ENCODE results near the gene GALNT9.
A peak's percentile ranks its signal among the peaks of the same experiment; 100 is the strongest.

Gene GALNT9

DNA sequence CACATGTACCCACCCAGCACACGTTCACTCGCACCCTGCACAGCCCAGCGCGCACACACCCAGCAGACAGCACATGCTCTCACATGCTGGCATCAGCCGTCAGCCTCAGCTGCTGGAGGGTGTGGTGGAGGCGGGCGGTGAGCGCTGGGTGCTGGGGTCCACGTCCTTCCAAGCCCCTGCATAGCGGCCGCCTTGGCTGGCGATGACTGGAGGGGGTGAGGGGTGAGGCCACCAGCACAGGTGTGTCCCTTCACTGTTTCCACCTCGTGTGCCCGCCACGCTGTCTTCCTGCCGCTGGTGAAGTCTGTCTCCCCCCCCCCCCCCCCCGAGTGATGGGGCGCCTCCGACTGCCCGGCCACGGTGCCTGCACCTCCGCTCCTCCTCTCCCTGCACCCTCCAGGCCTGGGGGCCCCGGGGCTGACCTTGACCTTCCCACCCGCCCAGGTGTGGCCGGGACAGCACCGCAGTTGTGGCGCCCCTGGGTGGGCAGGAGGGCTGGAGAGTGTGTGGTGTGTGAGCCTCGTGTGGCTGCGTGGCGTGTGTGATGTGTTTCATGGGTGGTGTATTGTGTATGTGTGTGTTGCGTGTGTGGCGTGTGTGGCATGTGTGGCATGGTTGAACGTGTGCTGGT is 147.7 kb downstream of the GALNT9 start:
- DNase-seq (ENCODE audit: low read depth), result no peak

GRCh38 chr12:132180648-132181546 is 148.5 kb downstream of the GALNT9 start:
- DNase-seq (ENCODE audit: low read depth), result no peak

DNA sequence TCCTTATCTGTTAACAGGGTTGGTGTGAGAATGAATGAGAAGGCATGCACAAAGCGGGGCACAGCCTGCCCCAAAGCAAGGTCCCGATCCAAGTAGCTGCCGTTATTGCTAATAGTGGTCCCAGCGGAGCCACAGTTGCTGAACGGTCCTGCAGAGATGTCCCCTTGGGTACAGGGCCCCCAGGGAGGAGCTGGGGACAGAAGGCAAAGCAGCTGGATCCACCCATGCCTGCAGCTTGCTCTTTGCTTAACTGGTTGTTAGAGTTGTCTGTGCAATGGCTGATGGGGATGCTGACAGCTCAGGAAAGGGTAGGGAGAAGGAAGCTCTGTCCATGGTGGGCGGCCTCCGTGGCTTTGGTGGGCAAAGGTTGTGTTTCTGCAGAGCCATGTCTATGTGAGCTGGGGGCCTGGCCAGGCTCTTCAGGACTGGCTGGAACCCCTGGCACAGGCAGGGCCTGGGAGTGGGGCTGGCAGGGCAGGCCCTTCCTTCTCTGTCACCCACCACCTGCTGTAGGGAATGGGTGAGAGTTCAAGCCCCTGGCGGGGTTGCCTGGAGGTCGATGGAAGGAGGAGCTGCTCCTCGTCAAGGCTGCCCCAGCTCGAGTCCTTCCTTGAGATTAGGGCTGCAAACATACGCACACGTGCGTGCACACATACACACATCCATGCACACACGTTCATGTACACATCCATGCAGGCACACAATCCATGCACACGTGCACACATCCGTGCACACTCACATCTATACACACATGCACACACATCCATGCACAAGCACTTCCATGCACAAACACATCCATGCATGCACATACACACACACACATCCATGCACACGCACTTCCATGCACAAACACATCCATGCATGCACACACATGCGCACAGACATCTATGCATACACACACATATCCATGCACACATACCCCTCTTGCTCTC is 149.7 kb downstream of the GALNT9 start:
- no peak for DNase-seq (ENCODE audit: low read depth)

GRCh38 chr12:132178801-132179401 is 150.5 kb downstream of the GALNT9 start:
- no peak for DNase-seq (ENCODE audit: low read depth)

DNA sequence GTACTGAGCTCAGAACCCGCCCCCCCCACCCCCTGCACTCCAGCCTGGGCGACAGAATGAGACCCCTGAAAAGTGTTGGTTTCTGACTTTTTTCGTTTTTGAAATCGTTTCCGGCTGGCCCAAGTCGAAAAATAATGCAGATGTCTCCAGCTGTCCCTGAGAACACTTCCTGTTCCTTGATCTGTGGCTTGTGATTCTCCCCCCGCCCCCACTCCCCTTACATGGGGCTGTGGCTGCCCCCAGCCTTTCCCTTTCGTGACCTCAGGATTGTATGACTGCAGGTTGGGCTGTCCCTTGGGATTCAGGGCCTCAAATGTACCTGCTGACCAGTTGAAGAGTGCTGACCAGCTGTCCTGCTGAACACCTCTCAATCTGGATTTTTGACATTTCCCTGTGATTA is 151.1 kb downstream of the GALNT9 start:
- DNase-seq (ENCODE audit: low read depth), result no peak

- no peak for DNase-seq (ENCODE audit: low read depth)
Measured at GRCh38 chr12:132176920-132177551, 152.4 kb downstream of the GALNT9 start.

DNA sequence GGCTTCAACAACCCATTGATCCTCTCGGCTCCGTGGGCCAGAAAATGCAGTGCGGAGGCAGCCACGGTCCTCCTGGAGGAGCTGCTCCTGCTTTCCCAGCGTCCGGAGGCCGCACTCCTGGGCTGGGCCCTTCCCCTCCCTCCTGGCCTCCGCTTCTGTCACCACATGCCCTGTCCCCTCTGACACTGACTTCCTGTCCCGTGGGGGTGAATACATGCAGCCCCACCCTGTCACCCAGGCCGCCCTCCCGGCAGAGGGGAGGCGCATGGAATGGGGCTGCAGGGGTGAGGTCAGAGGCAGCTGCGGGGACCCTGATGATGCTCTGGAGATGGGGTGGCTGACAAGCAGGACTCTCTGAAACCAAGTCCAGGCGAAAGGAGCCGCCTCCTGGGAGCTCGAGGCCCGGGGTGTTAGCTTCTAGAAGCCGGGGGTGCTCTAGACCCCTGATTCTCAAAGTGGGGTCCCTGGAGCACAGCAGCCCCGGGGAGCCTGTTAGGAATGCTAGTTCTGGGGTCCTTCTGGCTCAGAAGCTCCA is 152.9 kb downstream of the GALNT9 start:
- DNase-seq (ENCODE audit: low read depth), result no peak

- DNase-seq (ENCODE audit: low read depth), result no peak
Measured at GRCh38 chr12:132175496-132176384, 153.6 kb downstream of the GALNT9 start.

DNA sequence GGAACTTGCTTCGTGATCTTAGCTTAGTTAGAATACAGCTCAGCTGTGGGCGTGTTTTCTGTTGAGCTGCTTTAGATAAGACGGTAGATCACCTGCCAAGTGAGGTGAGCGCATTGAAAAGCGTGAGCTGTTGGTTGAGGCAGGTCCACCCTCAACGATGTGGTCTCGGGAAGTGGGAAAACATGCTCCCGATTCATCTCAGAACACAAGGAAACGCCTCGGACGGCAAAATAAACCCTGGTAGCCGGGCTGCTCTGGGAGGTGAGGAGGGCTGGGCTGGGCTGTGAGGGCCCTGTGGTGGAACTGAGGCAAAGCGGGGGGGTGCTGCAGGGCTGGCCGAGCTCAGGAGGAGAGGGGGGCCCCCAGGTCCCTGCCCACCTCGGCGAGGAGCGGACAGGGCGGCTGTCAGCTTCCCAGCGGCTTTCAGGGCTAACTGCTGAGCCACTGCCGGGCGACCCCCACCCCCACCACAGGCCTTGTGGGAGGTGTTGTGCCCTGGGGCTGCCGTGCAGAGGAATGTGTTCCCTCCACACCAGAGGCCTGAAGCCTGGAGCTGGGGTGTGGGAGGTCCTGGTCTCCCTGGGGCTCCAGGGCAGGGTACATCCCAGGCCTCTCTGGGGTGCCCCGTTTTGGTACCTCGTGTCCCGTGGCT is 154.4 kb downstream of the GALNT9 start:
- DNase-seq (ENCODE audit: low read depth), result no peak

DNA sequence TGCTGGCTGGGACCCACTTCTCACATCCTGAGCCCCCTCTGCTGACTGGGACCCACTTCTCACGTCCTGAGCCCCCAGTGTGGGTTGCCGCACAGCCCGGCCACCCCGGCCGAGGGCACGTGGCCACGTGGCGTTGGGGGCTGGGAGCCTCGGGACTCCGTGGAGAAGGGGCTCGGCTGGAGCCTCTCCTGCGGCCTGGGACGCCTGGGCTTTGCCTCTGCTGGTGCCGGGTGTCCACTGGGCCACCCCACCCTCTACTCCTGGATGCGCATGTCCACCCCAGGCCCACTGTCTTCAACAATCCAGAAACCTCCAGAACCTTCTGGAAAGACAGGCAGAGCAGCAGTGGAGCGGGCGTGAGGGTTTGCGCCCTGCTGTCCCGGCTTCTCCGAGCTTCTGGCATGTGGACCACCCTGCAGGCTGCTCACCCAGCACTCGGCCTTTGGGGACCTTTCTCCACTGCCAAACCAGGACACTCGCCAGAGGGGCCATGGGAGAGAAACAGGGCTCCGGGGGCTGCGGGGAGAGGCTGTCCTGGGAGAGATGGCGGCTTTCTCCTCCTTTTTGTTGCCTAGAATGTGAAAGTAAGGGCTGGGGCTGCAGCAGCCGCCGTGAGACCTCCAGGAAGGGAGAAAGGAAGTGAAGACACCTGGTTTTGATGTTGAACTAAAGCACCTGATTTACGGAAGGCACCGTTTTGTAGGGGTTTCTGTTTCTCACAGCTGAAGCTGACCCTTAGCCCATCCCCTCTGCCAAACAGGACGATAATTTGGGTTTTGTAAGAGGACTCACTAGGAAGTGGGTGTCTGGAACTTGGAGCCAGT is 155.2 kb downstream of the GALNT9 start:
- no peak for DNase-seq (ENCODE audit: low read depth)

- no peak for DNase-seq (ENCODE audit: low read depth)
Measured at GRCh38 chr12:132173135-132174014, 156.0 kb downstream of the GALNT9 start.

DNA sequence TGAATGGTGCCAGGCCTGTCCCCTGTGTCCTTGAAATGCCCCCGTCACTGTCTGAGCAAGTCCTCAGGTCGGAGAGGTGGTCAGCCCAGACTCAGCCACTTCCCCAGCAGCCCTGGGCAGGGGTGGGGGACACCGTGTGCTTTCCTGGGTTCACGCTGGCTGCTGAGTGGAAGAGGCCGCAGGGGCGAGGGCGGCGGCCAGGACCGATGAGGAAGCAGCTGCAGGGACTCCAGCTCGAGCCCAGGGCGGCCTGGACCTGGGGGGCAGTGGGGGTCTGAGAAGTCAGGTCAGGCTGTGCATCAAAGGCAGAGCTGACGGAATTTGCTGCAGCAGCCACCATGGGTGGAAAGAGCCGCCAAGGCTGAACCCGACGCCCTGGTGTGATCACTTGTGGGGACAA is 156.8 kb downstream of the GALNT9 start:
- DNase-seq (ENCODE audit: low read depth), result no peak

DNA sequence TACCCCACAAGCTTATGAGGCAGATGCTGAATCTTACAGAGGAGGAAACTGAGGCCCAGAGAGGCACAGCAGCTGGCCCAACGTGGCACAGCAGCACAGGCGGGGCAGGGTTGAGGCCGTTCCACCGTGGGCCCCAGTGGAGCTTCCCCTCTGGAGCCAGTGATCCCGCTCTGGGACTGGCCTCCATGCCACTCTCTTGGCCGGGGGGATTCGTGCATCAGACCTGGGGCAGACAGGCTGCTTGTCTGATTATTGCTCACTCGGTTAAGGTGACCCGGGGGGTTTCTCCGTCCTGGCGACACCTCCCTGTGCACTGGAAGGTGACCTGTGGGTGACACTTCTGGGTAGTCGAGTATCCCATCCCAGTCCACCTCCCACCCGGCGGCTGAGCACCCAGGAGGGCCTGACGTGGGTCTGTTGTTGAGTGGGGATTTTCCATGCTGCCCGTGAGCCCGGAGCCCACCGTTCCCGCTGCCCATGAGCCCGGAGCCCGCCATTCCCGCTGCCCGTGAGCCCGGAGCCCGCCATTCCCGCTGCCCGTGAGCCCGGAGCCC is 157.3 kb downstream of the GALNT9 start:
- no peak for DNase-seq (ENCODE audit: low read depth)

DNA sequence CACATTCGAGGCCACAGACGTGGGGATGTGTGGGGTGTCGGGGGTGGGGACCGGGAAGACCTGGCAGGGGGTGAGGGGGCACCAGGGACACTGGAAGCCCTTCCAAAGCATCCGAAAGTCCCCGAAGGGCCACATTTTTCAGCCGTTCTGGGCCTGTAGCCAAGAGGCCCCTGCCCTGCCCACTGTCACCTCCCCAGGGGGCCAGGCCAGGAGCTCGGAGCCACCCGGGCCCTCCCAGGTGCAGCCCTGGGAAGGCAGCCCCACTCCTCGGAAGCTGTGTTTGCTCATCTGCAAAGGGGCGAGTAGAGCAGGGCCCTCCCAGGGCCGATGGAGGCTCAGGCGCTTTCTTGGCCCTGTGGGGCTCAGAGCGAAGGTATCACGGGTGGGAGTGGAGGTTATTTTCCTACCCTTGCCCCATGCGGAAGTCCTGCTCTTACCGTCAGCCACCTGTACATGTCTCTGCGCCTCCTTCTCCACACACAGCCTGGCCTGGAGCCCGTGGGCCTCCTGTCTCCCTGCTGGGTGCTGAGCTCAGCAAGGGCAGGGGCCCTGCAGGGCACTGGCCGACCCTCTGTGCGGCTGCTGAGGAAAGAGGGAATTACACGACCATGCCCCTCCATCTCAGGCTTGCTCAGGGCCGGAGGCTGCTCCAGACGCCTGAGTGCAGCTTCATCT is 158.0 kb downstream of the GALNT9 start:
- DNase-seq (ENCODE audit: low read depth), result no peak

GRCh38 chr12:132170637-132171292 is 158.6 kb downstream of the GALNT9 start:
- DNase-seq (ENCODE audit: low read depth), result no peak

- DNase-seq (ENCODE audit: low read depth), result peak; percentile 57
Measured at GRCh38 chr12:132170094-132170636, 159.2 kb downstream of the GALNT9 start.
